Mammary epithelial cell (primary cell): ENCODE measurements around the gene KLC4.
"Not testable (repeated sequence)": the region's sequence is repeated elsewhere in the genome, so short reads cannot be mapped to it uniquely, and the experiment has no call there.

ENCODE experiments used
- EZH2 ChIP-seq: IDR thresholded peaks from 2 replicates; pipeline ENCODE4 v1.6.1; 2012; ENCODE audit warnings: low read length, inconsistent platforms, borderline replicate concordance
- TF ChIP-seq, protein P1 (sequence below), 2 donors: IDR thresholded peaks in 1 of 2; conservative IDR thresholded peaks in 1 of 2; 2 replicates each; pipeline ENCODE4 v1.5.1; 2011 to 2012; ENCODE audit warnings: inconsistent platforms in 2 of 2, low read length in 2 of 2, mild to moderate bottlenecking in 2 of 2, control low read depth in 1 of 2, low read depth in 1 of 2; ENCODE audit not compliant: insufficient read depth in 1 of 2; ENCODE audit errors: extremely low read depth in 1 of 2

DNA sequence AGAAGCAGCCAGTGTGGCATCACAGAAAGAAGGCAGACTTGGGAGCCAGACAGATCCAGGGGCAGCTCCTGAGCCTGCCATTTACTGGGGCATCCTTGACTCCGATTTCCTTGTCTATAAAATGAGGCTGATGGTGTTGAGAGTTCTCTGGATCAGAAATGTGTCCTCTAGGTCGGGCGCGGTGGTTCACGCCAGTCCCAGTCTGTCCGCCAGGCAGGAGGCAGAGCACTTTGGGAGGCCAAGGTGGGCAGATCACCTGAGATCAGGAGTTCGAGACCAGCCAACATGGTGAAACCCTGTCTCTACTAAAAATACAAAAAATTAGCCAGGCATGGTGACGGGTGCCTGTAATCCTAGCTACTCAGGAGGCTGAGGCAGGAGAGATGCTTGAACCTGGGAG is 58.0 kb downstream of the KLC4 start:
- TF ChIP-seq, protein P1, sequence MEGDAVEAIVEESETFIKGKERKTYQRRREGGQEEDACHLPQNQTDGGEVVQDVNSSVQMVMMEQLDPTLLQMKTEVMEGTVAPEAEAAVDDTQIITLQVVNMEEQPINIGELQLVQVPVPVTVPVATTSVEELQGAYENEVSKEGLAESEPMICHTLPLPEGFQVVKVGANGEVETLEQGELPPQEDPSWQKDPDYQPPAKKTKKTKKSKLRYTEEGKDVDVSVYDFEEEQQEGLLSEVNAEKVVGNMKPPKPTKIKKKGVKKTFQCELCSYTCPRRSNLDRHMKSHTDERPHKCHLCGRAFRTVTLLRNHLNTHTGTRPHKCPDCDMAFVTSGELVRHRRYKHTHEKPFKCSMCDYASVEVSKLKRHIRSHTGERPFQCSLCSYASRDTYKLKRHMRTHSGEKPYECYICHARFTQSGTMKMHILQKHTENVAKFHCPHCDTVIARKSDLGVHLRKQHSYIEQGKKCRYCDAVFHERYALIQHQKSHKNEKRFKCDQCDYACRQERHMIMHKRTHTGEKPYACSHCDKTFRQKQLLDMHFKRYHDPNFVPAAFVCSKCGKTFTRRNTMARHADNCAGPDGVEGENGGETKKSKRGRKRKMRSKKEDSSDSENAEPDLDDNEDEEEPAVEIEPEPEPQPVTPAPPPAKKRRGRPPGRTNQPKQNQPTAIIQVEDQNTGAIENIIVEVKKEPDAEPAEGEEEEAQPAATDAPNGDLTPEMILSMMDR (conservative IDR thresholded peaks at IDR 0.05 in 1 of 2, IDR thresholded peaks at IDR 0.05 in 1 of 2; ENCODE audit: extremely low read depth in 1 of 2, insufficient read depth in 1 of 2, low read depth in 1 of 2, low read length in 2 of 2), result not testable (repeated sequence)
- not testable (repeated sequence) for TF ChIP-seq EZH2
